Glomerular endothelial cell (primary cell): ENCODE measurements around the gene LRRC37A3. TPM values are rescaled to one million over a fixed set of nuclear protein-coding genes. Genes with fewer than 3 reads are reported as not detected.
"Not testable (repeated sequence)": the region's sequence is repeated elsewhere in the genome, so short reads cannot be mapped to it uniquely, and the experiment has no call there.

Source experiments
- DNase-seq: peaks from one replicate; pipeline ENCODE4 v3.0.0-alpha.2; 2011; ENCODE audit warnings: low read depth, low spot score; ENCODE audit errors: extremely low read depth
- total RNA-seq: library from RNA; depleted of rRNA; stranded (reverse); fragments of >200 nt; gene quantifications from 2 replicates; pipeline ENCODE4 v1.2.3, GENCODE V29; 2015

Gene LRRC37A3
- total RNA-seq, 1 donor from 2014 or later = 7.2 TPM

DNA sequence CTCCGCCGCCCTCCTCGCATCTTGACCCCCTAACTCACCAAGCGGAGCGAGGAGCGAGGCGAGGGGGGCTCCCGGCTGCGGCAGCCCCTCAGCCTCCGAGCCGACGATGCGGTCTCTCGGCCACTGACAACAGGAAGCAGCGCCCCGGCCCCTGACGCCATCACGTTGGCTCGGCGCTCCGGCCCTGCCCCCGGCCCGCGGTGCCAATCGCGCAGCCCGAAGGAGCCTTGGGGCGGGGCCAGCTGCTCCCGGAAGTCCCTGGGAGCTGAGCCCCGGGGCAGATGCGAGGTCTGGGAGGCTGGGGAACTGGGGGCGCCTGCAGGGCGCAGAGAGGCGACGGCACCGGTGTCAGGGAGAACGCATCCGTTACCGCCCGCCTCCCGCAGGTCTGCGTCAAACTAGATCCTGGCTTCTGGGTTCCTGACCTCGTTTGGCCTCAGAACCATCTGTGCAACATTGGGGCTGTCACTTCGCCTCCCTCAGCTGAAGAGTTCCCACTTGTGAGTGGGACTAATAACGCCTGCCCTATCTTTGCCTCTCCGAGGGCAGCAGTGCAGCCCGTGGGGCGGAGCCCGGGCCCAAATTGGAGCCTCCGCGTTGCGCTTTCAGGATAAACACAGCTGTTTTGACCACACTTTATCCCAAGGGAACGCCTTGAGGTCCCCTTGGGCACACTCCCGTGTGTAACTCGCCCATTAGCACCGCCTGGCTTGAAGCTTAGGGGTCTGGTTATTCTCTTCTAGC, 82.1 kb downstream of the LRRC37A3 start:
- not testable (repeated sequence) for DNase-seq

DNA sequence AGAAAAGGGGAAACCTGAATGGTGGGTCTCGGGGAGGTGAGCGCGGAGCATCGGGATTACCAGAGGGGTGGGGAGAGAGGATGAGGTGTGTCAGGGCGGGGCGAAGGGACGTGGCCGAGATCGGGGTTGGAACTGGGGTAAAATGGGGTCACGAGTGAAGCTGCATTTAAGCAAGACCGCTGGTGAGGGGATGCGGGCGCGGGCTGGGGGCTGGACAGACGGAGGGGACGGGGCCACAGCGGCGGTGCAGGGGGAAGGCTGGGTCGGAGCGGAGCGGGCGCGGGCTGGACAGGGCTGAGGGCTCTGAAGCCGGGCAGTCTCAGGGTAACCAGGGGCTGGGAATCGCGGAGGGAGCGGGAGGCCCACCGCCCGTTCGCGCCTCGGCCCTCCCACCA, 82.7 kb downstream of the LRRC37A3 start:
- DNase-seq = not testable (repeated sequence)

DNA sequence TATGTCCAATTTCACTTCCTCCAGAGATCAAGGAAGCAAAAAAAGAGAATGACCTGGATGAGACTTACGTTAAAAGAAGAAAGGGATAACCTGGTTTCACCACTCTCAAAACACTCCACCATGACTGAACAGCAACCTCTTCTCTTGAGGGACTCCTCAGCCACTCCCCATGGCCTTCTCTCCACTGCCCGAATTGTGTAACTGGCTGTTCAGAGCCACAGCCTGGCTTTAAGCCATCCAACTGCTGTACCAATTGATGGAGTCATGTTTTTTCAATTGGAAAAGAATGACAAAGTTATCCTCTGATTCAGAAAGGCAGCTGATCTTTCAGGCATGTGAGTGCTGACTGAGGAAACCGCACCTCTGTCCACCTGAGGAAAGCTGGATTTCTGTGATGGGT, 85.2 kb downstream of the LRRC37A3 start:
- DNase-seq = not testable (repeated sequence)

DNA sequence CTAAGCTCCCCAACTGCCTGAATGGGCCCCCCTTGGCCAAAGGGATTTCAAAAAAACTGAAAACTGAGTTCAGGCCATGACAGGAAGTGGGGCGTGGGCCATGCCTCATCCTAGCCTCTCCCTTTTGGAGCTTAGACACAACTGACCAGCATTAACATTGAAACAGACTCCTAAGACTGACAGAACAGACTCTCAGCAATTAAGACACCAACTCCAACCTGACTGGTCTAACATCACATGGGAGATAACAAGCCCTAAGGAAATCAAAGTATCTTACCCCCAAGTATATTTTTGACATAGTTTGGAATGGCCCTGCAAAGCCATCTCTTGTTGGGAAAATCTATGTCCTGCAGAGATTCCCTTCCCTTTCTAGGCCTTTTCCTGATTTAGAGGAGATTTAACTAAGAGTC, 88.6 kb downstream of the LRRC37A3 start:
- not testable (repeated sequence) for DNase-seq

DNA sequence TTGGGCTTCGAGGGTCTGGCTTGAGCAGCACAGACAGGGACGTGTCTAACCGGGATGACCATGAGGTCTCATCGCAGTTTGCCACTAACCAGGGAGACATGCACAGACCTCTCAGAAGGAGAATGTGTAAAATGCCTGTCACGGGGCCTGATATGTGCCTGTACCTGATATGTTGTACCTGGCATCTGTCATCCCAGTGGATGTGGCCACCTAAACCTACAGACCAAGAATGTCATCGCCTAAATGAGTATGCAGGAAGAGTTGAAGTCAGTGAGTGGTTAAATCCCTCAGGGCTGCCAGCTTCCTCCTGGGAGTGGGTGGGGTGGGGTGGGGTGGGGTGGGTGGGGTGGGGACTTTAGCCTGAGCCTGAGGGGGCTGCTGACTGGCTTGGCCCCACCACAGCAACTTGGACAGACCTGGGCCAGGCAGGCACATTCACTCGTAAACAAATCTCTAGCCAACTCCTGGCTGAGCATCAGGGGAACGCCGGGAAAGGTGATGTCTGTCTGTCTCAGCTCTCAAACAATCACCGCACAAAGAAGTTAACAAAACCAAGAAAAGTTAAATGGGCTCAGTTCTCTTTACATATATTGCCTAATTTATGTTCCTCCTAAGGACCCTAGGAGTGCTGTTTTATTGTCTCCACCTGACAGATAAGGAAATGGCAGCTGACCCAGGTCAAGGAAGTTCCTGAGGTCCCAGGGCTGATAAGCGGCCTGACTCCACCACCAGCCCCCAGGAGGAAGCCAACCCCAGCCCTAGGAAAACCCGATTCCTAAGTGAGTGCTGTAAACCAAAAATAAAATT, 89.3 kb downstream of the LRRC37A3 start:
- DNase-seq = not testable (repeated sequence)

DNA sequence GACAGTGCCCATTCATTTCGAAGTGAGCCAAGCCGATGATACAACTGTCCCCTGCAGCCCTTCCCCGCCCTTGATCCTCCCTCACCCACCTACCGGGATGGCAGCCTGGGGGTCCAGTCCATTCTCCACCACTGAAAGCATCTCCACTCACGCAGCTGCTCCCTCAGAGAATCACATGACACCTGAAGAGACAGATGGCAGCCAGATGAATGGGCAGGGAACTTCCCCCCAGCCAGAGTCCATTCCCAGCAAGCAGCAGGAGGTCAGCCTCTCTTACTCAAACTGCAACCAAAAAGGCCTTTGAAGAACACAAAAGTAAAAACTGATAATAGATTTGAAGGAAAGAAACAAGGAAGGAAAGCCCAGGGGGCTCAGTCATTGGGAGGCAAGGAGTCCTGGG, 90.2 kb downstream of the LRRC37A3 start:
- DNase-seq = not testable (repeated sequence)

DNA sequence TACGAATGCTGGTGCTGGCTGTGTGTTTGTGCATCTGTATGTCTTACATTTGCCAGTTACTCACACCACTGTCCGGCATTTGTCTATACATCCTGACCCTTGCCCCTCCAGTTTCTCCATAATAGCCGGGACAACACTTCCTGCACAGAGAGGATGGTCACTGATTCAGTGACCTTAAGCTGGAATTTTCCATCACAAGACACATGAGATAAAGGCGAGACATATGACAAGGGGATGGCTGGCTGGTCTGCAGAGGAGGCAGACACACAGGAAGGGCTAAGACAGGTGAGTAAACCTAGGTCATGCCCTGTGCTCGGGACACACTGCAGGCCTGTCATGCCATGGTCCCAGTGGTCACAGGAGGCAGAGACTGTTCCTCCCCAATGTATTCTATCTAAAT, 100.4 kb downstream of the LRRC37A3 start:
- DNase-seq = not testable (repeated sequence)

DNA sequence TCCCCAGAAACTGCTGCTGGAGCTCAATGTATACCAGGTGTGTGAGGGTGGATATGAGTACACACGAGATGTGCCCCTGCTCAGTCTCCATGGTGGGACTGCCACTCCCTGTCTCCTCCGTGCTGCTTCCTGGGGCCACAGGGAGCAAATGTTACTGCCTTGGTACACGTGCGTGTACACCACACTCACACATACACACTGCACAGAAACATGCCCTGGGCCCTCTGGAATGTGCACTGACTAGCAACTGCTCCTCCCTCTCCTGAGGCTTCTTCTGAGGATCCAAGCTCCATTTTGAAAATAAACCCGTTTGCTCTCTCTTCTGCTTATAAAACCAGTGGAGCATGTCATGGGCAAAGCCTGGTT, 103.5 kb downstream of the LRRC37A3 start:
- not testable (repeated sequence) for DNase-seq

DNA sequence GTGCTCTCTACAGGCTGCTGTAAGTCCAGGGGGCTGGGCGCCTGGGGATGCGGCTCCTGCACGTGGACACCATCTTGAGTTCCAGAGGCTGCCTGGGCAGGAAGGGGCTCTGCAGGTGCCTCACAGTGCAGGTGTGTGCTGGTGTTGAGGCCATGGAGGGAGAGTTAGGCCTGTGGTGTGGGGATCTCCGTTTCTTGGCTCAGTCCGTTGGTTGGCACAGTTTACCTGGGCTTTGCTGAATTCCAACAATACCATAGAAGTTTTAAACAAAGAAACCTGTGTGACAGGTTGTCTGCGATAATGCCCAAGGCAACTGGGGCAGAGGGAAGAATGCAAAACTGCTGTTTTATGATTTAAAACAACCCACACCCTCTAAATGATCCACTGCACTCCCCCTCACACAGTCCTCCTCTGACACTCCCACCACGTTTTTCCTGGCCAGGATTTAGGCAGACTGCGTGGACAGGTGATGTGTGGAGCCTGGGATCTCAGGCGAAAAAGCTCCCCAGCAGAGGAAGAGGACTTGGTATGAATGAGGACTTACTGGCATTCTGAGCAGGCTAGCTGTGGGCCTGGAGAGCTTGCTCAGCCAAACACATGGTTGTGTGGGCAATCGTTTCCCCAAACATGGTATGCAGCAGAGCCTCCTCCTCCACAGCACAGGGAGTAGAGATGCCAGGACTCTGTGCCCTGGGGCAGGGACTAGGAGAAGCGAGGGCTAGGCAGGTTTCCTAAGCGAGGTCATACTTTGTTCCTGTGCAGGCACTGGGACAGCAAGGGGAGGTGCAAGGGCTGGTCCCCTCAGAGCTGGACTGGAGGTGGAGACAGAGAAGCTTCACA, 104.1 kb downstream of the LRRC37A3 start:
- DNase-seq = not testable (repeated sequence)

DNA sequence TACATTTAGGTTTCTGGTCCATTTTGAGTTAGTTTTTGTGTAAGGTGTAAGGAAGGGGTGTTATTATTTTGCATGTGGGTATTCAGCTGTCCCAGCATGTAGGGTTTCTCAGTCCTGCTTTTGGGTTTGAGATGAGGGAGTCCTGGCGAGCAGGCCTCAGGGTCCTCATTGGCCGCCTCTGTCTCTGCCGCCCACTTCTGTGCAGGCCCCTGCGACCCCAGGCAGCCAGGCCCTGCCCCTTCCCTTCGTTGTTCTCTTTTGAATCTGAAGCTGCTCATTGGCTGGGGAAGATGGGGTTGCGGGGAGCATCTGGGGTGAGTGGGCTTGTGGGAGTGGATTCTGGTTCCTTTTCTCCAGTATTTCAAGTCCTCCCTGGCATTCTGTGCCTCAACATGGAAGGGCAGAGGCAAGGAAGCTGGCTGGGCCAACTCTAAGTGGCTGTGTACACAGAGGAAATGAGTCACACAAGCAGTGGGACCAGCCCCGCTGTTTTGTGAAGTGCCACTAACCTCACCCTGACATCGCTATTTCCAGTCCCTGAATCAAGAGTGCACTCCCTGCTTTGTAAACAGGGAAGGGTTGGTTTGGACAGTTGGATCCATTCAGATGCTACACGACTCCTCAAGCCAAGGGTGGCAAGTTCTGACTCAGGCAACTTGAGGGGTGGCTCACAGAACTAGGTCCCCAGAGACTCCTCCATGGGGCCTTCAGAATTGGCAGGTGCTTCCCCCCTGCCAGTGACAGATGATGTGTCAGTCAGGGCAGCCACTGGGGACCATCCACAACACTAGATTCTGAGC, 110.9 kb downstream of the LRRC37A3 start:
- not testable (repeated sequence) for DNase-seq

Other genes with a start within 250 kb of the LRRC37A3 start
- 72.3 and 76.9 TPM in 2 replicates for gene GNA13, start 137.3 kb upstream of the LRRC37A3 start, total RNA-seq
- gene RGS9, start 217.9 kb upstream of the LRRC37A3 start, total RNA-seq = 3.1 and 3.6 TPM in 2 replicates